Measurements from ENCODE around the gene MRPS21. TPM values are rescaled to one million over a fixed set of nuclear protein-coding genes. Genes with fewer than 3 reads are reported as not detected.

The MRPS21 gene
- total and polyA plus RNA-seq, 9 of the 15 experiments (the other 6 are each of a cell fraction or from before 2014, with no cell fraction given) = 119 to 407 (median 149) TPM

DNA sequence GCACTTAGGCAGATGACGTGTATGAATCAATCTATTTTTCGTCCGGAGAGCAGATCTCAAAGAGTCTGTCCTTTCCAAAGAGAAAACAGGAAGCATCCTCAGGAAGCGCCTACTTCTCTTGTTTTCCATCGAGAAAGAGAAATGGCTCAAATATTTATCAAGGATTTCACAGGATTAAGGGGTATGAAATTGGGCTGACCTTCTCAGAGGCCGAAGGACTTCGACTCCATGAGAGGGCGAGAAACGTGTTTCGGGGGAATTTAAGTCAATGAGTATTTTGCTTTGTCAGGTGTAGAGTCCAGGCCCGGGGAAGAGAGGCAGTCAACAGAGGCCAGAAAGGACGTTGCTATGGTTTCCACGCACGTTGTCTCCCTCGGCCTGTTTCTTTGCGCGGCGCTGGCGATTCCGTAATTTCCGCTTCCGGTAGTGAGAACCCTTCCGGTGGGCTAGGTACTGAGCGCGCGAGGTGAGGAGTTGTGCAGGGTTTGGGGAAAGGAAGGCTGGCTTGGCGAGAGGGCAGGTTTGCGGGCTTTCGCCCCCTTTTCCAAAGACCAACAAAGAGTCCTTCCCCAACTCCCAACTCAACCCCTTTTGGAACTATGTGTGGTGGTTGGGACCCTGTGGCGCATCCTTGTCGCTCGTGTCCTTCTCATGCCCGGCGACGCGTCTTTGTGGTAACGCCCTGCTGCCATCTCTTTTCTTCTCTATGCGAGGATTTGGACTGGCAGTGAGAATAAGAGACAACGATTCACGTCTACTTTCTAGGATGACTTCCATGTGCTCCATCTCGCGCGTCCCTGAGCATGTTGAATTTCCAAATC is at the start of gene MRPS21 (continued):
- TF ChIP-seq, protein P1, sequence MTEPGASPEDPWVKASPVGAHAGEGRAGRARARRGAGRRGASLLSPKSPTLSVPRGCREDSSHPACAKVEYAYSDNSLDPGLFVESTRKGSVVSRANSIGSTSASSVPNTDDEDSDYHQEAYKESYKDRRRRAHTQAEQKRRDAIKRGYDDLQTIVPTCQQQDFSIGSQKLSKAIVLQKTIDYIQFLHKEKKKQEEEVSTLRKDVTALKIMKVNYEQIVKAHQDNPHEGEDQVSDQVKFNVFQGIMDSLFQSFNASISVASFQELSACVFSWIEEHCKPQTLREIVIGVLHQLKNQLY (CRISPR knock-in tag; conservative IDR thresholded peaks at IDR 0.05) = no peak; a peak in 1 of 4 replicates
- TF ChIP-seq SMARCA5 (IDR thresholded peaks at IDR 0.05) (no peak), CBX8 (IDR thresholded peaks at IDR 0.05; ENCODE audit: borderline replicate concordance, extremely low read depth, low read depth, low read length, poor library complexity, severe bottlenecking) (no peak), BRCA1 (IDR thresholded peaks at IDR 0.05) (no peak), BRCA1 (CRISPR knock-in tag; IDR thresholded peaks at IDR 0.05) (no peak), HNRNPLL (IDR thresholded peaks at IDR 0.05; ENCODE audit: low read depth, low read length, poor library complexity, severe bottlenecking) (peak; percentile 95), KLF1 (tag; IDR thresholded peaks at IDR 0.05) (peak; percentile 44; the same call in 1 of the 2 replicates), TBP (optimal IDR thresholded peaks at IDR 0.05; ENCODE audit: low read depth, low read length) (peak; percentile 67), NFRKB (IDR thresholded peaks at IDR 0.05; ENCODE audit: low read depth) (peak; percentile 75; the same call in 1 of the 2 replicates), BCOR (IDR thresholded peaks at IDR 0.05) (no peak), ZNF263 (CRISPR knock-in tag; IDR thresholded peaks at IDR 0.05; ENCODE audit: borderline replicate concordance) (no peak; the same call in 1 of the 2 replicates), ZNF785 (CRISPR knock-in tag; IDR thresholded peaks at IDR 0.05) (no peak), PHB (CRISPR knock-in tag; IDR thresholded peaks at IDR 0.05) (no peak)
- TF ChIP-seq, protein P2, sequence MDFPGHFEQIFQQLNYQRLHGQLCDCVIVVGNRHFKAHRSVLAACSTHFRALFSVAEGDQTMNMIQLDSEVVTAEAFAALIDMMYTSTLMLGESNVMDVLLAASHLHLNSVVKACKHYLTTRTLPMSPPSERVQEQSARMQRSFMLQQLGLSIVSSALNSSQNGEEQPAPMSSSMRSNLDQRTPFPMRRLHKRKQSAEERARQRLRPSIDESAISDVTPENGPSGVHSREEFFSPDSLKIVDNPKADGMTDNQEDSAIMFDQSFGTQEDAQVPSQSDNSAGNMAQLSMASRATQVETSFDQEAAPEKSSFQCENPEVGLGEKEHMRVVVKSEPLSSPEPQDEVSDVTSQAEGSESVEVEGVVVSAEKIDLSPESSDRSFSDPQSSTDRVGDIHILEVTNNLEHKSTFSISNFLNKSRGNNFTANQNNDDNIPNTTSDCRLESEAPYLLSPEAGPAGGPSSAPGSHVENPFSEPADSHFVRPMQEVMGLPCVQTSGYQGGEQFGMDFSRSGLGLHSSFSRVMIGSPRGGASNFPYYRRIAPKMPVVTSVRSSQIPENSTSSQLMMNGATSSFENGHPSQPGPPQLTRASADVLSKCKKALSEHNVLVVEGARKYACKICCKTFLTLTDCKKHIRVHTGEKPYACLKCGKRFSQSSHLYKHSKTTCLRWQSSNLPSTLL (IDR thresholded peaks at IDR 0.05) = no peak
- TF ChIP-seq, protein P3, sequence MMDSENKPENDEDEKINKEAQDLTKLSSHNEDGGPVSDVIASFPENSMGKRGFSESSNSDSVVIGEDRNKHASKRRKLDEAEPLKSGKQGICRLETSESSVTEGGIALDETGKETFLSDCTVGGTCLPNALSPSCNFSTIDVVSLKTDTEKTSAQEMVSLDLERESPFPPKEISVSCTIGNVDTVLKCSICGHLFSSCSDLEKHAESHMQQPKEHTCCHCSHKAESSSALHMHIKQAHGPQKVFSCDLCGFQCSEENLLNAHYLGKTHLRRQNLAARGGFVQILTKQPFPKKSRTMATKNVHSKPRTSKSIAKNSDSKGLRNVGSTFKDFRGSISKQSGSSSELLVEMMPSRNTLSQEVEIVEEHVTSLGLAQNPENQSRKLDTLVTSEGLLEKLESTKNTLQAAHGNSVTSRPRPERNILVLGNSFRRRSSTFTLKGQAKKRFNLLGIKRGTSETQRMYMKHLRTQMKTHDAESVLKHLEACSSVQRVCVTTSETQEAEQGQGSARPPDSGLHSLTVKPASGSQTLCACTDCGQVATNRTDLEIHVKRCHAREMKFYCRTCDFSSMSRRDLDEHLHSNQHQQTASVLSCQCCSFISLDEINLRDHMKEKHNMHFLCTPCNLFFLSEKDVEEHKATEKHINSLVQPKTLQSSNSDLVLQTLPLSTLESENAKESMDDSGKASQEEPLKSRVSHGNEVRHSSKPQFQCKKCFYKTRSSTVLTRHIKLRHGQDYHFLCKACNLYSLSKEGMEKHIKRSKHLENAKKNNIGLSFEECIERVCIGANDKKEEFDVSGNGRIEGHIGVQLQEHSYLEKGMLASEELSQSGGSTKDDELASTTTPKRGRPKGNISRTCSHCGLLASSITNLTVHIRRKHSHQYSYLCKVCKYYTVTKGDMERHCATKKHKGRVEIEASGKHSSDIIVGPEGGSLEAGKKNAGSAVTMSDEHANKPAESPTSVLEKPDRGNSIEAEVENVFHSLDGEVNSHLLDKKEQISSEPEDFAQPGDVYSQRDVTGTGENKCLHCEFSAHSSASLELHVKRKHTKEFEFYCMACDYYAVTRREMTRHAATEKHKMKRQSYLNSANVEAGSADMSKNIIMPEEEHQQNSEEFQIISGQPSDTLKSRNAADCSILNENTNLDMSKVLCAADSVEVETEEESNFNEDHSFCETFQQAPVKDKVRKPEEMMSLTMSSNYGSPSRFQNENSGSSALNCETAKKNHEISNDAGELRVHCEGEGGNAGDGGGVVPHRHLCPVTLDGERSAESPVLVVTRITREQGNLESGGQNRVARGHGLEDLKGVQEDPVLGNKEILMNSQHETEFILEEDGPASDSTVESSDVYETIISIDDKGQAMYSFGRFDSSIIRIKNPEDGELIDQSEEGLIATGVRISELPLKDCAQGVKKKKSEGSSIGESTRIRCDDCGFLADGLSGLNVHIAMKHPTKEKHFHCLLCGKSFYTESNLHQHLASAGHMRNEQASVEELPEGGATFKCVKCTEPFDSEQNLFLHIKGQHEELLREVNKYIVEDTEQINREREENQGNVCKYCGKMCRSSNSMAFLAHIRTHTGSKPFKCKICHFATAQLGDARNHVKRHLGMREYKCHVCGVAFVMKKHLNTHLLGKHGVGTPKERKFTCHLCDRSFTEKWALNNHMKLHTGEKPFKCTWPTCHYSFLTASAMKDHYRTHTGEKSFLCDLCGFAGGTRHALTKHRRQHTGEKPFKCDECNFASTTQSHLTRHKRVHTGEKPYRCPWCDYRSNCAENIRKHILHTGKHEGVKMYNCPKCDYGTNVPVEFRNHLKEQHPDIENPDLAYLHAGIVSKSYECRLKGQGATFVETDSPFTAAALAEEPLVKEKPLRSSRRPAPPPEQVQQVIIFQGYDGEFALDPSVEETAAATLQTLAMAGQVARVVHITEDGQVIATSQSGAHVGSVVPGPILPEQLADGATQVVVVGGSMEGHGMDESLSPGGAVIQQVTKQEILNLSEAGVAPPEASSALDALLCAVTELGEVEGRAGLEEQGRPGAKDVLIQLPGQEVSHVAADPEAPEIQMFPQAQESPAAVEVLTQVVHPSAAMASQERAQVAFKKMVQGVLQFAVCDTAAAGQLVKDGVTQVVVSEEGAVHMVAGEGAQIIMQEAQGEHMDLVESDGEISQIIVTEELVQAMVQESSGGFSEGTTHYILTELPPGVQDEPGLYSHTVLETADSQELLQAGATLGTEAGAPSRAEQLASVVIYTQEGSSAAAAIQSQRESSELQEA (IDR thresholded peaks at IDR 0.05; ENCODE audit: low read depth) = peak; percentile 72
- TF ChIP-seq, protein P4, sequence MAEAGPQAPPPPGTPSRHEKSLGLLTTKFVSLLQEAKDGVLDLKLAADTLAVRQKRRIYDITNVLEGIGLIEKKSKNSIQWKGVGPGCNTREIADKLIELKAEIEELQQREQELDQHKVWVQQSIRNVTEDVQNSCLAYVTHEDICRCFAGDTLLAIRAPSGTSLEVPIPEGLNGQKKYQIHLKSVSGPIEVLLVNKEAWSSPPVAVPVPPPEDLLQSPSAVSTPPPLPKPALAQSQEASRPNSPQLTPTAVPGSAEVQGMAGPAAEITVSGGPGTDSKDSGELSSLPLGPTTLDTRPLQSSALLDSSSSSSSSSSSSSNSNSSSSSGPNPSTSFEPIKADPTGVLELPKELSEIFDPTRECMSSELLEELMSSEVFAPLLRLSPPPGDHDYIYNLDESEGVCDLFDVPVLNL (CRISPR knock-in tag; IDR thresholded peaks at IDR 0.05; ENCODE audit: low read depth) = no peak

Measured in K562 (cell line).